HG03439 (cell line): ENCODE measurements around the gene C5.
"Not testable (repeated sequence)": the region's sequence is repeated elsewhere in the genome, so short reads cannot be mapped to it uniquely, and the experiment has no call there.

Source experiments
- ATAC-seq: cut with Tn5 transposase; IDR thresholded peaks from one replicate; pipeline ENCODE4 v1.9.1; 2021; ENCODE audit warnings: mild to moderate bottlenecking, moderate library complexity; ENCODE audit not compliant: unreplicated experiment

Gene C5

DNA sequence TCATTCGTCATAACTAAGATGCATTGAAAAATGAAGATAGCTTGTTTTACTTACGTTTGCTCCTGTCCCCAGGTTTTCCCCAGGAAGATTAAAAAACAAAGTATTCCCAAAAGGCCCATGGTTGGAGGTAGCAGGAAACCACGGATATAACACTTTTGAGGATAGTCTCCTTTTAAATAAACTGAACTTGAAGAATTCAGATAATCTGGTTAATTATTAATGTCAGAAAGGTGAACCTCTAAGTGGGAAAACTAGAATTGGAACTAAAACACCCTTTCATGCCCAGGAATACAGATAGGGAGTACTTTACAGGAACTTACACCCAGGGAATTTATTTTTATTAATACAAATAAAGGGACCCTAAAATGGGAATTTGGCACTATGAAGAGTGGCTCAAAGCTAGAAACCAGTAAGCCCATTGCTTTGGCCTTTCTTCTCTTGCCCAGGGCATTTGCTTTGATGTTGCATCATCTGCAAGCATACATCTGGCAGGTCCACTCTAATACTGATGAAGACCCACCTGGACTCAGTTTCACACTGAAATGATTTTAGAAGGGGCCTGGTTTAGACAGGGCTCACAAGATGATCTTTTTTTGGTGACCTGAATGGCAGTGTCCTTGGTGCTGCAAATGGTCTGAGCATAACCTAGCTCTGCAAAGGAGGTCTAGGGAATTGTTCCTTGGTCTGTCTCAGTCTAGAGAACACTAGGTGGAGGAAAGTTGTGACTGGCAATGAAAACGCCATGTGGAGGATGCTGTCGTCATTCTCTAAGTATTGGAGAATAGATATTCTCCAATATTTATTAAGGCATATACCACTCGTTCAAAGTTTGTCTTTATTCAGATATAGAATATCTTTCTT is at the start of gene C5:
Gene C5, minus strand, starts transcription at position 148 of the 861 bp plus-strand sequence. Its CDS starts 29 bp downstream, at position 119.
- no peak for ATAC-seq

GRCh38 chr9:121098567-121099198 is 48.6 kb upstream of the C5 start:
- no peak for ATAC-seq

DNA sequence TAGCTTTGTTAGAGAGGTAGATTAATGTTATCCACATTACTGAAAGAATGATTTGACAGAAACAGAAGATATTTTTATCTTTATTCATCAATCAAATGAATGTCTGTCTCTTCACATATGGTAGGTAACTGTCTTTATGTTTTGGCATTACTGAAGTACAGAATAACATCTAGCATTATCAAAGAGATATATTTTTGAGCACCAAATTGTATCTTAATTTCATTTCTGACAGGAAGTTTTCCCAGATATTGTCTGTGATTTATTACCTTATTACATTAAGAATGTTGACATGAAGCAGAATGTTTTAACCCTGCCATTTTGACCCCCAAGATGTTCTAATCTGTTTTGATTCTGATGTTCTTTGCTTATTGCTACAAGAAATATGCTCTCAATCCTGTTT is 45.0 kb upstream of the C5 start:
- no peak for ATAC-seq

DNA sequence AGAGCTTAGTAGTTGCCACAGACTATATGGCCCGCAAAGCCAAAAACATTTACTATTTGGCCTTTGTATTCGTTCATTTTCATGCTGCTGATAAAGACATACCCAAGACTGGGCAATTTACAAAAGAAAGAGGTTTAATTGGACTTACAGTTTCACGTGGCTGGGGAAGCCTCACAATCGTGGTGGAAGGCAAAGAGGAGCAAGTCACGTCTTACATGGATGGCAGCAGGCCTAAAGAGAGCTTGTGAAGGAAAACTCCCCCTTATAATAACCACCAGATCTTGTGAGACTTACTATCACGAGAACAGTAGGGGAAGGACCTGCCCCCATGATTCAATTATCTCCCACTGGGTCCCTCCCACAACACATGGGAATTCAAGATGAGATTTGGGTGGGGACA is 40.7 kb upstream of the C5 start:
- ATAC-seq, result not testable (repeated sequence)

- ATAC-seq, result no peak
Observed at GRCh38 chr9:121088576-121088975, 38.5 kb upstream of the C5 start.

GRCh38 chr9:121085661-121086060 is 35.6 kb upstream of the C5 start:
- ATAC-seq, result no peak

DNA sequence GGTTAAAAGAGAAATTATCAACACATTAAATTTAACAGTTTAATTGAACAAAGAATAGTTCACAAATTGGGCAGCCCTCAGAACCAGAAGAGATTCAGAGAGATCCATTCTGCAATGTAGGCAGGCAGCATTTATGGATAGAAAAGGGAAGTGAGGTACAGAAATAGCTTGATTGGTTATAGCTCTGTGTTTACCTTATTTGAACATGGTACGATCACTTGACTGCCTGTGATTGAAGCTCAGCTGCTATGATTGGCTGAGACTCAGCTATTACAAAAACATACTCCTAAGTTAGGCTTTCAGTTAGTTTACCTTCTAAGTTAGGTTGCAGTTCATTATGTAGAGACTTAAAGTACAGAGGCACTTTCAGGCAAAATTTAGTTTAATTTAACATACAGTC is 32.0 kb upstream of the C5 start:
- no peak for ATAC-seq

DNA sequence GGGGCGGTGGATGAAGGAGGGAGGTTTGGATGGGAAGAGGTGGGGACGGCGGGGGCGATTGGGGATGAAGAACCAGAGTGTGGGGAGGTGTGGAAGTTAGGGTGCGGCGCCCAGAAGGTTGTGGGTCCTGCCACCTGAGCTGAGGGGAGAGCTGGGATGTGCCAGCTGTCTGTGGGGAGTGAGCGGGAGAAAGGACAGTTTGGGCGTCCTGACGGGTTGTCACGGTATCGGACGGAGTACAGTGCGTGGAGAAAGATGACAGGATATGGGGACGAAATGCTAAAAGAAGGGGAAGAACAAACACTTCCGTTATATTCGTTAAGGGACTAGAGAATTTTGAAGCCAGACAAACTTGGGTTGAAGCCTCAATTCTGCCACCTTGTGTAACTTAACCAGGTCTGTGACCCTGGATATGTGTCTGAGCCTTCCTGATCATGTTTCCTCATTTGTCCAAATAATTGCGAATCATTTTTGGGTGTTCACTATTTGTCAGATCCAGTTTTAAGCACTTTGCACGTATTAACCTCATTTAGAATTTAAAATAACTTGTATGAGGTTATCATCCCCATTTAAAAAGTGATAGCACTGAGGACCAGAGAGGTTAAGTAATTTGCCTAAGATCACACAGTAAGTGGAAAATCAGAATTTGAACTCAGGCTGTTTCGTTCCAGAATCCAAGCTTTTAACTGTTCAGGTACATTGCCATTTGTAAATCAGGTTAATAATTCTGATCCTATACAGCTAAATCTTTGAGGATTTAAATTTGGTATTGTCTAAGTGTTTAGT is 25.4 kb upstream of the C5 start:
- no peak for ATAC-seq

DNA sequence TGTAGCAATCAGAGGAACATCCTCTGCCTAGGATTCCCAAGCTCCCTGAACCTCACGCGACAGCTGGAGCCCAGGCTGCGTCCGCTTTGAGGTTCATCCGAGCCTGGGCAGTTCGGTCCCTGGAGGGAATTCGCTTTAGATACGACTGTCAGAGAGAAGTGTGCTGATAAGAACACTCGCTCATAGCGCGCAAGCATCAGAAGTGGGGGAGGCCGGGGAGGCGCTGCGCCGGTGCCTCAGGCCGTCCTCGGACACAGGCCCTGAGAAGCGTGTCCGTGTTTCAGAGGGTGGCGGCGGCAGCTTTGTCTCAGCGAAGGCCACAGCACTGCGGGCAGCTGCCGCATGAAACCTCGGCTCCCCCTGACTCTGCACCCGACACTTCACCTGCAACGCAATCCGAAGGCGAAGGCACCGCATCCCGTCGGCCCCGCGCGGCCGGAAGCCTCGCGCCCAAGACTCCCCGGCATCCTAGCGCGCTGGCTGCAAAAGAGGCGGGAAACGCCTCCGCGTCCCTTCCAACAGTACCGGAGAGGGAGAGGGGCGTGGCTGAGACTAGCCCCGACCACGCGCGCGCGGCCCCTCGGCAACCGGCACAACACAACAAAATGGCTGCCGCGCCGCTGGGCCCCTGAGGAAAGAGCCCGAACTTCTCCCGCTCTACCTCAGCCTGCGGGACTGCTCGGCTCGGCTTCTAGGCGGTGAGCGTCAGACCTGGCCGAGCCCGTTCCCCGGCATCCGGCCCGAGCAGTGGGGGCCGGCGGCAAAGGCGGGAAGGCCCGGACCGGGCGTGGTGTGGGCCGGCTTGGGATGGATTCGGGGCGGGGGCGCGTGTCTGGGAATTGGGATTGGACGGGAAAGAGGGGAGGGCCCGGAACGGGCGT is 24.5 kb upstream of the C5 start, which contains the start of gene CNTRL:
Gene CNTRL, plus strand, starts transcription at position 586 of the 881 bp plus-strand sequence. CDS start 13,372 bp downstream, outside the sequence.
- ATAC-seq, result peak; percentile 72

GRCh38 chr9:121073038-121073437 is 23.0 kb upstream of the C5 start:
- no peak for ATAC-seq

- no peak for ATAC-seq
Observed at GRCh38 chr9:121071756-121072421, 21.8 kb upstream of the C5 start.

- ATAC-seq, result no peak
Observed at GRCh38 chr9:121071370-121071755, 21.3 kb upstream of the C5 start.

GRCh38 chr9:121069396-121069795 is 19.3 kb upstream of the C5 start:
- ATAC-seq, result no peak

GRCh38 chr9:121067640-121068039 is 17.6 kb upstream of the C5 start:
- ATAC-seq, result no peak

GRCh38 chr9:121066850-121067249 is 16.8 kb upstream of the C5 start:
- no peak for ATAC-seq

DNA sequence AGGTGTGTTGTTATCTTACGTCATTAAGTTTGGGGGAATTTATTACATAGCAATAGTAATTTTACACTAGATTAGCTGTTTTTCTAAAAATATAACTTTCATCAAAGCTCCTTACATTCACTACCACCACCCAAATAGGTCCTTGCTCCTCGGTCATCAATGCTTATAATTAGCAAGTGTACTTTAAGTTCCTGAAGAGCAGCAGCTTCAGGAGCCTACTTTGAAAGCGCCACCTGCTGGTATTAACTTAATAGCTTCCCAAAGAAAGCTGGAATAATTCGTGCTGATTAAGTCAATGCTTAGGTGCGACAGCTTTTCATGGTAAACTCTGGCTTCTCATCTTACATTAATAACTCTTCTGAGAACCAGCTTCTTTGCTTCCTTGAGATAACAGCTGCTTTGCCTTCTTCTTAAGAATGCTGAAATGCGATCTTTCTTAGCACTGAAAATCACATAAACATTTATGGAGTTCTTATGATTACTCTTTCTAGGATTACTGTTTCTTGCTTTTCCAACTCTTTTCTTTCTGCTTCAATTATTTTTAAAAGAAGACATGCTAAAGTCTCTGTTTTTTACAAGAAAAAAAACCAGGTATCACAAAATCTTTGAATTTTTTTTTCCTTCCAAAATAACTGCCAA is 10.0 kb upstream of the C5 start:
- ATAC-seq, result no peak

DNA sequence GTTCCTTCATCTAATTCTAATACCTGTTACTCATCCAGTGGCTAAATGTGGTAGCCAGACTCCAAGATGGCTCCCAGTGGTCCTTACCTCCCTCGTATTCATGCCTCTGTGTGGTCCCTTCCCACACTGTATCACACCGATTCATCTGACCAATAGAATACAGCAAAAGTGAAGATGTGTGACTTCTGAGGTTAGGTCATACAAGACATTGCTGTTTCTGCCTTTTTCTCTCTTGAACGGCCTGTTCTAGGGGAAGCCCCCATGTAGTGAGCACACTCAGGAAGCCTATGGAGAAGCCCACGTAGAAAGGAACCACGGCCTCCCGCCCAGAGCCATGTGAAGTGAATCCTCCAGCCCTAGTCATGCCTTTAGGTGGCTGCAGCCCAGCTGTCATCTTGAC is 9.4 kb upstream of the C5 start:
- no peak for ATAC-seq

- no peak for ATAC-seq
Observed at GRCh38 chr9:121057821-121058220, 7.7 kb upstream of the C5 start.

DNA sequence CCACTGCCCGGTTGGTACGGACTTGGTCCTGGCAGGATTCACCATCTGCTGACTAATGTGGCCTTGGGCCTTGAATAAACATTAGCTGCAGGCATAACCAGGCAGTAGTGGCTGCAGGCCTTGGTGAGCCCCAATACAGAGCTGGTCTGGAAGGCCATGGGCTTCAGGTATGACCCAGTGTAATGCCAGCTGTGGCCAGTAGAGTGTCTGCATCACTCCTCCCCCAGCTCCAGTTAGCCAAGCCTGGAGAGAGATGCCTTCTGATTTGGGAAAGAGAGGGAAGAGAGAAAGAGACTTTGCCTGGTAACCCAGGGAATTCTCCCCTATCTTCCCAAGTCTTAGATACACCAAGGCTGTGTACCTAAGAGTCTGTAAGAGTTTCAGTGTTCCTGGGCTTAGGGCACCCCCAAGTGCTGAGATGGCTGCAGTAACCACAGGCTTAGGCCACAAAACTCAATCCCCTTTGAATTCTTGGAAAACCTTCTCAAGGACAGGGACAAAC is 5.6 kb upstream of the C5 start:
- no peak for ATAC-seq
